Thyroid gland (tissue), 4 donors: ENCODE data around the gene TNS2.

Experiments
- CTCF ChIP-seq, 6 experiments: fragments of 200-600 bp in 3 of 6; fragments of 450-650 bp in 3 of 6; sonication (generic) in 3 of 6; IDR thresholded peaks; one replicate each; pipeline ENCODE4 v1.5.1; 2016 to 2019; ENCODE audit warnings: antibody characterized with exemption in 6 of 6, mild to moderate bottlenecking in 2 of 6, inconsistent platforms in 1 of 6, moderate library complexity in 1 of 6
- POLR2A ChIP-seq, 2 donors: fragments of 450-650 bp; IDR thresholded peaks; one replicate each; pipeline ENCODE4 v1.6.1; 2017; ENCODE audit warnings: antibody characterized with exemption in 2 of 2, mild to moderate bottlenecking in 2 of 2, moderate library complexity in 1 of 2

- TF ChIP-seq POLR2A (IDR thresholded peaks at IDR 0.05) (no peak), CTCF (IDR thresholded peaks at IDR 0.05) (no peak)
These were observed 44.5 kb upstream of the TNS2 start for GRCh38 chr12:53005215-53005985.
